Activated naive CD4-positive, alpha-beta T cell treated with anti-CD3 and anti-CD28 coated beads for 36 hours (primary cell): ENCODE data around the gene CLSTN1. TPM values are rescaled to one million over a fixed set of nuclear protein-coding genes. Genes with fewer than 3 reads are reported as not detected.
"Not testable (repeated sequence)": the region's sequence is repeated elsewhere in the genome, so short reads cannot be mapped to it uniquely, and the experiment has no call there.

Experiments
- CTCF ChIA-PET: fragments of 350-600 bp; sonication (Branson Sonifier 250); formaldehyde crosslinking; loops from one replicate; lab custom pipeline; 2021; ENCODE audit warnings: antibody characterized with exemption; lab: Charles Lee
- DNase-seq: peaks from one replicate; pipeline ENCODE4 v3.0.0-alpha.2; 2020
- H3K27ac Mint-ChIP-seq: one replicate; pipeline ENCODE4 v1.8.0; 2021; ENCODE audit warnings: mild to moderate bottlenecking, mixed read lengths
- H3K27me3 Mint-ChIP-seq: one replicate; pipeline ENCODE4 v1.8.0; 2021; ENCODE audit warnings: low read depth, mixed read lengths
- H3K36me3 Mint-ChIP-seq: one replicate; pipeline ENCODE4 v1.8.0; 2021; ENCODE audit warnings: low read depth, mixed read lengths
- H3K4me1 Mint-ChIP-seq: one replicate; pipeline ENCODE4 v1.8.0; 2021; ENCODE audit warnings: low read depth, mixed read lengths
- H3K4me3 Mint-ChIP-seq: one replicate; pipeline ENCODE4 v1.8.0; 2021; ENCODE audit warnings: mild to moderate bottlenecking, moderate library complexity, mixed read lengths
- H3K9me3 Mint-ChIP-seq: one replicate; pipeline ENCODE4 v1.8.0; 2021; ENCODE audit warnings: mixed read lengths
- intact Hi-C: fragments of 100-400 bp; cut with micrococcal nuclease; formaldehyde crosslinking; loops from one replicate; pipeline ENCODE4 v1.15.1; 2023
- total RNA-seq, 2 experiments: library from RNA; stranded (reverse); gene quantifications; one replicate each; pipeline ENCODE4 v1.2.3, GENCODE V29; 2021

The CLSTN1 gene
- total RNA-seq, 2 experiments from 2014 or later, result 24.0 to 24.9 TPM

GRCh38 chr1:9748391-9748790 lies 75.4 kb downstream of the CLSTN1 start:
- H3K4me3 Mint-ChIP-seq, H3K4me1 Mint-ChIP-seq, intact Hi-C loops, H3K27me3 Mint-ChIP-seq, CTCF ChIA-PET, H3K9me3 Mint-ChIP-seq, H3K27ac Mint-ChIP-seq, DNase-seq: not testable (repeated sequence)
- H3K36me3 Mint-ChIP-seq, result peaks cover 14% of the 10 kb centered on the region

GRCh38 chr1:9746651-9747050 lies 77.1 kb downstream of the CLSTN1 start:
- DNase-seq, result no peak
- Mint-ChIP-seq H3K4me3 (no peak overlapping the region), H3K27me3 (no peaks in the 10 kb centered on the region), H3K9me3 (no peaks in the 10 kb centered on the region), H3K27ac (no peak overlapping the region), H3K4me1 (no peaks in the 10 kb centered on the region), H3K36me3 (peaks cover 17% of the 10 kb centered on the region)
- CTCF ChIA-PET, result interaction anchor here (1.0 kb wide), 1 partner anchor 37 kb away, joined by 3 read pairs; no protein-coding TSS in a partner anchor
- intact Hi-C loops, result no loop called here

GRCh38 chr1:9746211-9746610 lies 77.6 kb downstream of the CLSTN1 start:
- Mint-ChIP-seq H3K9me3 (no peaks in the 10 kb centered on the region), H3K4me3 (no peak overlapping the region), H3K36me3 (peaks cover 14% of the 10 kb centered on the region), H3K4me1 (no peaks in the 10 kb centered on the region), H3K27me3 (no peaks in the 10 kb centered on the region), H3K27ac (no peak overlapping the region)
- intact Hi-C loops, result no loop called here
- CTCF ChIA-PET, result interaction anchor here (1.0 kb wide), 1 partner anchor 37 kb away, joined by 3 read pairs; no protein-coding TSS in a partner anchor
- DNase-seq, result no peak

GRCh38 chr1:9744106-9744799 lies 79.5 kb downstream of the CLSTN1 start:
- H3K27ac Mint-ChIP-seq, result no peak overlapping the region
- no peaks in the 10 kb centered on the region for H3K4me1 Mint-ChIP-seq
- intact Hi-C loops, result no loop called here
- peaks cover 23% of the 10 kb centered on the region for H3K36me3 Mint-ChIP-seq
- no peaks in the 10 kb centered on the region for H3K27me3 Mint-ChIP-seq
- no peak overlapping the region for H3K4me3 Mint-ChIP-seq
- no peaks in the 10 kb centered on the region for H3K9me3 Mint-ChIP-seq
- DNase-seq, result no peak
- CTCF ChIA-PET, result no interaction called here

GRCh38 chr1:9737671-9738070 lies 86.1 kb downstream of the CLSTN1 start:
- H3K36me3 Mint-ChIP-seq, result peaks cover 32% of the 10 kb centered on the region
- H3K27me3 Mint-ChIP-seq, result no peaks in the 10 kb centered on the region
- intact Hi-C loops, result no loop called here
- no peaks in the 10 kb centered on the region for H3K9me3 Mint-ChIP-seq
- no peak for DNase-seq
- no peak overlapping the region for H3K27ac Mint-ChIP-seq
- H3K4me3 Mint-ChIP-seq, result no peak overlapping the region
- H3K4me1 Mint-ChIP-seq, result peaks cover 27% of the 10 kb centered on the region
- CTCF ChIA-PET, result interaction anchor here (0.6 to 1.0 kb wide), 2 partner anchors 20 to 47 kb away, joined by 3 to 6 read pairs; no protein-coding TSS in a partner anchor

GRCh38 chr1:9737057-9737456 lies 86.7 kb downstream of the CLSTN1 start:
- no peak for DNase-seq
- no peak overlapping the region for H3K4me3 Mint-ChIP-seq
- intact Hi-C loops, result no loop called here
- no peaks in the 10 kb centered on the region for H3K9me3 Mint-ChIP-seq
- H3K36me3 Mint-ChIP-seq, result peaks cover 33% of the 10 kb centered on the region
- CTCF ChIA-PET, result no interaction called here
- no peak overlapping the region for H3K27ac Mint-ChIP-seq
- H3K4me1 Mint-ChIP-seq, result peaks cover 29% of the 10 kb centered on the region
- H3K27me3 Mint-ChIP-seq, result no peaks in the 10 kb centered on the region

GRCh38 chr1:9736241-9736640 lies 87.5 kb downstream of the CLSTN1 start:
- Mint-ChIP-seq H3K9me3 (no peaks in the 10 kb centered on the region), H3K27ac (no peak overlapping the region), H3K36me3 (peaks cover 36% of the 10 kb centered on the region), H3K4me1 (peaks cover 37% of the 10 kb centered on the region), H3K27me3 (no peaks in the 10 kb centered on the region), H3K4me3 (no peak overlapping the region)
- CTCF ChIA-PET, result no interaction called here
- intact Hi-C loops, result no loop called here
- DNase-seq, result no peak

GRCh38 chr1:9735800-9736199 lies 88.0 kb downstream of the CLSTN1 start:
- peak overlapping the region; percentile 13 for H3K27ac Mint-ChIP-seq
- intact Hi-C loops, result no loop called here
- no peak overlapping the region for H3K4me3 Mint-ChIP-seq
- DNase-seq, result no peak
- peaks cover 40% of the 10 kb centered on the region for H3K4me1 Mint-ChIP-seq
- H3K27me3 Mint-ChIP-seq, result no peaks in the 10 kb centered on the region
- H3K36me3 Mint-ChIP-seq, result peaks cover 37% of the 10 kb centered on the region
- CTCF ChIA-PET, result interaction anchor here (1.8 kb wide), 1 partner anchor 14 kb away, joined by 7 read pairs; no protein-coding TSS in a partner anchor
- H3K9me3 Mint-ChIP-seq, result no peaks in the 10 kb centered on the region

GRCh38 chr1:9733160-9733789 lies 90.5 kb downstream of the CLSTN1 start:
- no peak overlapping the region for H3K4me3 Mint-ChIP-seq
- no peaks in the 10 kb centered on the region for H3K9me3 Mint-ChIP-seq
- DNase-seq, result no peak
- H3K27ac Mint-ChIP-seq, result no peak overlapping the region
- H3K27me3 Mint-ChIP-seq, result no peaks in the 10 kb centered on the region
- peaks cover 61% of the 10 kb centered on the region for H3K4me1 Mint-ChIP-seq
- intact Hi-C loops, result no loop called here
- peaks cover 48% of the 10 kb centered on the region for H3K36me3 Mint-ChIP-seq
- CTCF ChIA-PET, result no interaction called here

- Mint-ChIP-seq H3K4me3 (no peak overlapping the region), H3K27me3 (no peaks in the 10 kb centered on the region), H3K36me3 (peaks cover 57% of the 10 kb centered on the region), H3K27ac (no peak overlapping the region), H3K4me1 (peaks cover 61% of the 10 kb centered on the region), H3K9me3 (no peaks in the 10 kb centered on the region)
- DNase-seq, result no peak
- intact Hi-C loops, result no loop called here
- CTCF ChIA-PET, result no interaction called here
Measured at GRCh38 chr1:9732123-9732971, 91.4 kb downstream of the CLSTN1 start.

GRCh38 chr1:9731561-9731960 lies 92.2 kb downstream of the CLSTN1 start:
- no peak overlapping the region for H3K27ac Mint-ChIP-seq
- no peaks in the 10 kb centered on the region for H3K9me3 Mint-ChIP-seq
- intact Hi-C loops, result no loop called here
- no peak overlapping the region for H3K4me3 Mint-ChIP-seq
- H3K36me3 Mint-ChIP-seq, result peaks cover 63% of the 10 kb centered on the region
- H3K27me3 Mint-ChIP-seq, result no peaks in the 10 kb centered on the region
- no peak for DNase-seq
- CTCF ChIA-PET, result no interaction called here
- H3K4me1 Mint-ChIP-seq, result peaks cover 64% of the 10 kb centered on the region

GRCh38 chr1:9731051-9731537 lies 92.7 kb downstream of the CLSTN1 start:
- Mint-ChIP-seq H3K27me3 (no peaks in the 10 kb centered on the region), H3K9me3 (no peaks in the 10 kb centered on the region), H3K27ac (no peak overlapping the region), H3K36me3 (peaks cover 64% of the 10 kb centered on the region), H3K4me1 (peaks cover 64% of the 10 kb centered on the region), H3K4me3 (no peak overlapping the region)
- CTCF ChIA-PET, result no interaction called here
- intact Hi-C loops, result no loop called here
- no peak for DNase-seq
